ENCODE results near the gene SH3D19.

DNA sequence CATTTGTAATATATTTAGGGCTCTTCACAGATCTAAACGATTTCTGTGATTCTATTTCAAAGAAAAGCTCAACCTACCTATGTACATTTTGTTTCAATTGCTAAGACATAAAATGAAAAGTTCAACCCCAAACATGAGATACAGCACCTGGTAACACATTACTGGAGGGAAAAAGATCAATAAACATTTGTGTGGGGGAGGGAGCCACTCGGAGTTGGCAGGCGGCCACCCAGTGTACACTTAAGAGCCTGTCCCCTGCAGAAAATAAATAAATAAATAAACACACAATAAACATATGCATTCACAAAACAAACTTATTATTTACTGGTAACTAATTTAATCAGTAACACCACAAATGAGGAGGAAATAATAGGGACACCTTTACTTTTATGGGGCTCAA is 29.2 kb downstream of the SH3D19 start:
- TF ChIP-seq, protein P1, sequence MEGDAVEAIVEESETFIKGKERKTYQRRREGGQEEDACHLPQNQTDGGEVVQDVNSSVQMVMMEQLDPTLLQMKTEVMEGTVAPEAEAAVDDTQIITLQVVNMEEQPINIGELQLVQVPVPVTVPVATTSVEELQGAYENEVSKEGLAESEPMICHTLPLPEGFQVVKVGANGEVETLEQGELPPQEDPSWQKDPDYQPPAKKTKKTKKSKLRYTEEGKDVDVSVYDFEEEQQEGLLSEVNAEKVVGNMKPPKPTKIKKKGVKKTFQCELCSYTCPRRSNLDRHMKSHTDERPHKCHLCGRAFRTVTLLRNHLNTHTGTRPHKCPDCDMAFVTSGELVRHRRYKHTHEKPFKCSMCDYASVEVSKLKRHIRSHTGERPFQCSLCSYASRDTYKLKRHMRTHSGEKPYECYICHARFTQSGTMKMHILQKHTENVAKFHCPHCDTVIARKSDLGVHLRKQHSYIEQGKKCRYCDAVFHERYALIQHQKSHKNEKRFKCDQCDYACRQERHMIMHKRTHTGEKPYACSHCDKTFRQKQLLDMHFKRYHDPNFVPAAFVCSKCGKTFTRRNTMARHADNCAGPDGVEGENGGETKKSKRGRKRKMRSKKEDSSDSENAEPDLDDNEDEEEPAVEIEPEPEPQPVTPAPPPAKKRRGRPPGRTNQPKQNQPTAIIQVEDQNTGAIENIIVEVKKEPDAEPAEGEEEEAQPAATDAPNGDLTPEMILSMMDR (conservative IDR thresholded peaks at IDR 0.05; ENCODE audit: low read length), result no peak
- no peak for TF ChIP-seq EZH2phosphoT487 (IDR thresholded peaks at IDR 0.05; ENCODE audit: borderline replicate concordance, low read depth, low read length)

Measured in OCI-LY7 (cell line).